HL-60 (cell line): Measurements from ENCODE around the gene RAB3GAP1.

ENCODE experiments used
- DNase-seq, 2 experiments: peaks; one replicate each; pipeline ENCODE4 v3.0.0-alpha.2; 2010 to 2020; ENCODE audit warnings: low read depth in 1 of 2, low spot score in 1 of 2
- H3K27ac ChIP-seq: fragments of 250-450 bp; sonication (Bioruptor Pico); replicated peaks from 2 replicates; pipeline ENCODE4 v1.5.1; 2020; ENCODE audit warnings: mild to moderate bottlenecking, moderate library complexity
- H3K27me3 ChIP-seq: fragments of 250-450 bp; sonication (Bioruptor Pico); 2 replicates; pipeline ENCODE4 v1.5.1; 2021; ENCODE audit warnings: mild to moderate bottlenecking, moderate library complexity; ENCODE audit not compliant: insufficient read depth, poor library complexity, severe bottlenecking
- H3K4me3 ChIP-seq: replicated peaks from 2 replicates; pipeline ENCODE4 v1.5.1; 2011; ENCODE audit warnings: mild to moderate bottlenecking, control low read depth, low read length; ENCODE audit not compliant: insufficient read depth
- GABPA ChIP-seq: IDR thresholded peaks from 2 replicates; pipeline ENCODE4 v1.6.1; 2012; ENCODE audit warnings: low read depth
- POLR2AphosphoS5 ChIP-seq: IDR thresholded peaks from 2 replicates; pipeline ENCODE4 v1.6.1; 2012; ENCODE audit warnings: low read depth
- REST ChIP-seq: IDR thresholded peaks from 2 replicates; pipeline ENCODE4 v1.6.1; 2012; ENCODE audit warnings: low read depth; ENCODE audit not compliant: insufficient replicate concordance
- SPI1 ChIP-seq: IDR thresholded peaks from 2 replicates; pipeline ENCODE4 v1.6.1; 2012; ENCODE audit warnings: low read depth, mild to moderate bottlenecking, borderline replicate concordance
- TF ChIP-seq, protein P1 (sequence below): IDR thresholded peaks from one replicate; pipeline ENCODE4 v1.5.1; 2011; ENCODE audit warnings: low read length, control low read depth, inconsistent platforms; ENCODE audit not compliant: insufficient read depth

The RAB3GAP1 gene

GRCh38 chr2:135094508-135094907, 42.4 kb downstream of the RAB3GAP1 start:
- H3K27ac ChIP-seq: no peak overlapping the region
- no peak for DNase-seq
- no peaks in the 10 kb centered on the region for H3K27me3 ChIP-seq
- no peak for TF ChIP-seq GABPA
- TF ChIP-seq, protein P1, sequence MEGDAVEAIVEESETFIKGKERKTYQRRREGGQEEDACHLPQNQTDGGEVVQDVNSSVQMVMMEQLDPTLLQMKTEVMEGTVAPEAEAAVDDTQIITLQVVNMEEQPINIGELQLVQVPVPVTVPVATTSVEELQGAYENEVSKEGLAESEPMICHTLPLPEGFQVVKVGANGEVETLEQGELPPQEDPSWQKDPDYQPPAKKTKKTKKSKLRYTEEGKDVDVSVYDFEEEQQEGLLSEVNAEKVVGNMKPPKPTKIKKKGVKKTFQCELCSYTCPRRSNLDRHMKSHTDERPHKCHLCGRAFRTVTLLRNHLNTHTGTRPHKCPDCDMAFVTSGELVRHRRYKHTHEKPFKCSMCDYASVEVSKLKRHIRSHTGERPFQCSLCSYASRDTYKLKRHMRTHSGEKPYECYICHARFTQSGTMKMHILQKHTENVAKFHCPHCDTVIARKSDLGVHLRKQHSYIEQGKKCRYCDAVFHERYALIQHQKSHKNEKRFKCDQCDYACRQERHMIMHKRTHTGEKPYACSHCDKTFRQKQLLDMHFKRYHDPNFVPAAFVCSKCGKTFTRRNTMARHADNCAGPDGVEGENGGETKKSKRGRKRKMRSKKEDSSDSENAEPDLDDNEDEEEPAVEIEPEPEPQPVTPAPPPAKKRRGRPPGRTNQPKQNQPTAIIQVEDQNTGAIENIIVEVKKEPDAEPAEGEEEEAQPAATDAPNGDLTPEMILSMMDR: no peak
- no peak for TF ChIP-seq REST
- no peak for TF ChIP-seq POLR2AphosphoS5
- TF ChIP-seq SPI1: no peak
- H3K4me3 ChIP-seq: no peak overlapping the region

GRCh38 chr2:135095591-135095990, 43.5 kb downstream of the RAB3GAP1 start:
- TF ChIP-seq REST: no peak
- TF ChIP-seq GABPA: no peak
- TF ChIP-seq SPI1: no peak
- TF ChIP-seq, protein P1: no peak
- no peak for TF ChIP-seq POLR2AphosphoS5
- Histone ChIP-seq H3K27me3 (no peaks in the 10 kb centered on the region), H3K27ac (no peak overlapping the region), H3K4me3 (no peak overlapping the region)
- DNase-seq: no peak

DNA sequence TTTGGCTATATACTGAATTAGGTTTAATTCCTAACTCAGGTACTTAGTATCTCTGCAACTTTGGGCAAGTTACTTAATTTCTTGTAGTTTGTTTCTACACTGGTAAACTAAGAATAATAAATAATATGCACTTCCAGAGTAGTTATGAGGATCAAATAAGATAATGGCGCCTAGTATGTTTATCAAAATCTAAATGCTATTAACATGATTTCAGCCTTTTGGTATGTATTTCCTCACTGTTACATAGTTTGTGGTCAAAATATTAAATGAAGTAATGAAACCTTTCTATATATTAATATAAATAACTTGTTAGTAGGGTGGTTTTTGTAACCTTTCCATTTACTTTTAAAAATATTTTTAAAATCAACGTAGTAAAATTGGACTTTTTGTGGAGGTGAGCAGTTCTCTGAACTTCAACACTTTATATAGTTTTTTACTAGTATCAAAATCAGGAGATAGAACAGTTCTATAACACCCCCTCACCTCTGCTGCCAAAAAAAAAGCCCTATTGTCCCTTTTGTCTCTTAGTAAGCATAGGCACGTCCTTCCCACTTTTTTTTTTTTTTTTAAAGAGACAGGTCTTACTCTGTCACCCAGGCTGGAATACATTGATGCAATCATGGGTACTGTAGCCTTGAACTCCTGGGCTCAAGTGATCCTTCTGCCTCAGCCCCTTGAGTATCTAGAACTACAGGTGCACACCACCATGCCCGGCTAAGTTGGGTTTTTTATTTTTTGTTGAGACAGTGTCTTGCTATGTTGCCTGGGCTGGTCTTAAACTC, 44.8 kb downstream of the RAB3GAP1 start:
- Histone ChIP-seq H3K27me3 (no peaks in the 10 kb centered on the region), H3K27ac (no peak overlapping the region), H3K4me3 (no peak overlapping the region)
- TF ChIP-seq POLR2AphosphoS5: no peak
- TF ChIP-seq, protein P1: no peak
- TF ChIP-seq SPI1: no peak
- TF ChIP-seq GABPA: no peak
- no peak for TF ChIP-seq REST
- no peak for DNase-seq
